MCF 10A (cell line): Measurements from ENCODE around the gene MED1. TPM values are rescaled to one million over a fixed set of nuclear protein-coding genes. Genes with fewer than 3 reads are reported as not detected.

Source experiments
- BruUV-seq: library from RNA; stranded (reverse); fragments of 400-500 nt; replicated peaks from 2 replicates; lab custom pipeline; 2021; lab: Mats Ljungman, UMichigan
- CTCF ChIA-PET: fragments of 300-600 bp; sonication (Branson Sonifier 250); formaldehyde crosslinking; extraction: SDS; loops from one replicate; lab custom pipeline; 2021; ENCODE audit warnings: antibody characterized with exemption, inconsistent platforms; lab: Yijun Ruan, JAX
- POLR2A ChIA-PET: fragments of 300-600, 350-650 bp; sonication (Branson Sonifier 250); formaldehyde crosslinking; extraction: SDS; loops from one replicate; lab custom pipeline; 2020; ENCODE audit warnings: antibody characterized with exemption, inconsistent platforms; lab: Yijun Ruan, JAX
- DNase-seq: peaks from one replicate; pipeline ENCODE4 v3.0.0-alpha.2; 2018; ENCODE audit not compliant: unreplicated experiment
- H3K27ac Mint-ChIP-seq: one replicate; pipeline ENCODE4 v1.8.0; 2022; ENCODE audit warnings: mild to moderate bottlenecking, low read depth, mixed read lengths; ENCODE audit not compliant: unreplicated experiment
- H3K27me3 Mint-ChIP-seq: one replicate; pipeline ENCODE4 v1.8.0; 2022; ENCODE audit warnings: mixed read lengths; ENCODE audit not compliant: insufficient read depth, unreplicated experiment
- H3K36me3 Mint-ChIP-seq: one replicate; pipeline ENCODE4 v1.8.0; 2022; ENCODE audit warnings: mild to moderate bottlenecking, moderate library complexity, mixed read lengths; ENCODE audit not compliant: insufficient read depth, unreplicated experiment
- H3K4me1 Mint-ChIP-seq: one replicate; pipeline ENCODE4 v1.8.0; 2022; ENCODE audit warnings: mixed read lengths; ENCODE audit not compliant: insufficient read depth, unreplicated experiment
- H3K4me3 Mint-ChIP-seq: one replicate; pipeline ENCODE4 v1.8.0; 2022; ENCODE audit warnings: mild to moderate bottlenecking, moderate library complexity, mixed read lengths; ENCODE audit not compliant: unreplicated experiment
- H3K9me3 Mint-ChIP-seq: one replicate; pipeline ENCODE4 v1.8.0; 2022; ENCODE audit warnings: mixed read lengths; ENCODE audit not compliant: unreplicated experiment
- CTCF ChIP-seq: fragments of 200-600 bp; IDR thresholded peaks from one replicate; pipeline ENCODE4 v1.8.0; 2022; ENCODE audit warnings: antibody characterized with exemption, mild to moderate bottlenecking; ENCODE audit not compliant: unreplicated experiment
- intact Hi-C: fragments of 100-400 bp; cut with micrococcal nuclease; formaldehyde crosslinking; loops from 2 replicates; pipeline ENCODE4 v1.14.1; 2022
- total RNA-seq: library from RNA; stranded (reverse); gene quantifications from 2 replicates; pipeline ENCODE4 v1.2.3, GENCODE V29; 2022

MED1 gene
- total RNA-seq, 1 experiment from 2014 or later: 59.0 TPM

GRCh38 chr17:39416141-39416540 lies 34.9 kb downstream of the MED1 start:
- ChIA-PET CTCF (no interaction called here), POLR2A (interaction anchor here (0.5 to 1.0 kb wide), 4 partner anchors 11 to 70 kb away, joined by 3 to 5 read pairs (median 3); partner anchors contain the start of gene FBXL20)
- no peak for TF ChIP-seq CTCF
- Mint-ChIP-seq H3K36me3 (peaks cover 97% of the 10 kb centered on the region), H3K4me3 (no peak overlapping the region), H3K9me3 (no peaks in the 10 kb centered on the region), H3K27ac (no peak overlapping the region), H3K4me1 (no peaks in the 10 kb centered on the region), H3K27me3 (no peaks in the 10 kb centered on the region)
- no TSS peak for BruUV-seq
- DNase-seq: no peak
- intact Hi-C loops: no loop called here

- ChIA-PET CTCF (no interaction called here), POLR2A (interaction anchor here (0.5 to 1.0 kb wide), 4 partner anchors 9 to 61 kb away, joined by 3 read pairs; partner anchors contain the start of genes FBXL20 and MED1)
- H3K27ac Mint-ChIP-seq: no peak overlapping the region
- H3K9me3 Mint-ChIP-seq: no peaks in the 10 kb centered on the region
- peaks cover 5% of the 10 kb centered on the region for H3K4me1 Mint-ChIP-seq
- H3K4me3 Mint-ChIP-seq: no peak overlapping the region
- peaks cover 83% of the 10 kb centered on the region for H3K36me3 Mint-ChIP-seq
- TF ChIP-seq CTCF: no peak
- BruUV-seq: no TSS peak
- intact Hi-C loops: no loop called here
- DNase-seq: no peak
- H3K27me3 Mint-ChIP-seq: no peaks in the 10 kb centered on the region
Observed at GRCh38 chr17:39410279-39410678, 40.8 kb downstream of the MED1 start.

- no TSS peak for BruUV-seq
- H3K9me3 Mint-ChIP-seq: no peaks in the 10 kb centered on the region
- DNase-seq: no peak
- TF ChIP-seq CTCF: no peak
- POLR2A ChIA-PET: no interaction called here
- CTCF ChIA-PET: no interaction called here
- no peak overlapping the region for H3K27ac Mint-ChIP-seq
- peaks cover 75% of the 10 kb centered on the region for H3K36me3 Mint-ChIP-seq
- H3K4me1 Mint-ChIP-seq: peaks cover 15% of the 10 kb centered on the region
- H3K4me3 Mint-ChIP-seq: no peak overlapping the region
- intact Hi-C loops: no loop called here
- H3K27me3 Mint-ChIP-seq: no peaks in the 10 kb centered on the region
Observed at GRCh38 chr17:39408360-39408759, 42.7 kb downstream of the MED1 start.

- BruUV-seq: no TSS peak
- DNase-seq: no peak
- POLR2A ChIA-PET: interaction anchor here (0.5 kb wide), 1 partner anchor 78 kb away, joined by 4 read pairs; no protein-coding TSS in a partner anchor
- Mint-ChIP-seq H3K36me3 (peaks cover 61% of the 10 kb centered on the region), H3K27ac (no peak overlapping the region), H3K9me3 (no peaks in the 10 kb centered on the region), H3K4me1 (peaks cover 15% of the 10 kb centered on the region), H3K4me3 (no peak overlapping the region), H3K27me3 (no peaks in the 10 kb centered on the region)
- TF ChIP-seq CTCF: no peak
- intact Hi-C loops: no loop called here
- CTCF ChIA-PET: interaction anchor here (0.6 kb wide), 2 partner anchors 54 to 162 kb away, joined by 3 to 4 read pairs; partner anchors contain the start of gene CDK12
Observed at GRCh38 chr17:39406951-39407350, 44.1 kb downstream of the MED1 start.
